ENCODE data around the gene CHCHD3. TPM values are rescaled to one million over a fixed set of nuclear protein-coding genes. Genes with fewer than 3 reads are reported as not detected.

The CHCHD3 gene
- total RNA-seq, 1 experiment from 2014 or later = 149 TPM

GRCh38 chr7:132891554-132891953 is 190.3 kb downstream of the CHCHD3 start:
- intact Hi-C loops (cut with micrococcal nuclease) = no loop called here
- CTCF ChIA-PET = no interaction called here
- Histone ChIP-seq H3K27ac (ENCODE audit: low read length) (no peak overlapping the region), H3K9me2 (replicated peaks; ENCODE audit: low read length) (no peaks in the 10 kb centered on the region), H3K36me3 (ENCODE audit: low read depth, low read length) (no peaks in the 10 kb centered on the region; the same call in 1 of the 2 replicates), H3K9me3 (ENCODE audit: low read length) (no peaks in the 10 kb centered on the region), H4K20me1 (ENCODE audit: low read length) (no peaks in the 10 kb centered on the region), H3K79me2 (ENCODE audit: low read length) (no peaks in the 10 kb centered on the region), H3K27me3 (ENCODE audit: low read length) (no peaks in the 10 kb centered on the region), H3K4me2 (ENCODE audit: low read length) (no peak overlapping the region), H3K4me1 (ENCODE audit: insufficient read depth, low read length) (no peaks in the 10 kb centered on the region), H3K9ac (ENCODE audit: low read length) (no peak overlapping the region), H3K4me3 (ENCODE audit: low read length) (no peak overlapping the region), H3F3A (ENCODE audit: low read length, unreplicated experiment) (no peaks in the 10 kb centered on the region), H2AFZ (ENCODE audit: low read length) (no peak overlapping the region)
- ATAC-seq = no peak
- POLR2A ChIA-PET (ENCODE audit: unreplicated experiment) = no interaction called here
- no TSS peak for BruUV-seq (replicated peaks)
- TF ChIP-seq EZH2 (IDR thresholded peaks at IDR 0.05; ENCODE audit: low read length, unreplicated experiment) (no peak), EZH2phosphoT487 (IDR thresholded peaks at IDR 0.05; ENCODE audit: borderline replicate concordance, low read length) (no peak)
- TF ChIP-seq, protein P1, sequence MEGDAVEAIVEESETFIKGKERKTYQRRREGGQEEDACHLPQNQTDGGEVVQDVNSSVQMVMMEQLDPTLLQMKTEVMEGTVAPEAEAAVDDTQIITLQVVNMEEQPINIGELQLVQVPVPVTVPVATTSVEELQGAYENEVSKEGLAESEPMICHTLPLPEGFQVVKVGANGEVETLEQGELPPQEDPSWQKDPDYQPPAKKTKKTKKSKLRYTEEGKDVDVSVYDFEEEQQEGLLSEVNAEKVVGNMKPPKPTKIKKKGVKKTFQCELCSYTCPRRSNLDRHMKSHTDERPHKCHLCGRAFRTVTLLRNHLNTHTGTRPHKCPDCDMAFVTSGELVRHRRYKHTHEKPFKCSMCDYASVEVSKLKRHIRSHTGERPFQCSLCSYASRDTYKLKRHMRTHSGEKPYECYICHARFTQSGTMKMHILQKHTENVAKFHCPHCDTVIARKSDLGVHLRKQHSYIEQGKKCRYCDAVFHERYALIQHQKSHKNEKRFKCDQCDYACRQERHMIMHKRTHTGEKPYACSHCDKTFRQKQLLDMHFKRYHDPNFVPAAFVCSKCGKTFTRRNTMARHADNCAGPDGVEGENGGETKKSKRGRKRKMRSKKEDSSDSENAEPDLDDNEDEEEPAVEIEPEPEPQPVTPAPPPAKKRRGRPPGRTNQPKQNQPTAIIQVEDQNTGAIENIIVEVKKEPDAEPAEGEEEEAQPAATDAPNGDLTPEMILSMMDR (conservative IDR thresholded peaks at IDR 0.05; ENCODE audit: low read depth, low read length) = no peak
- DNase-seq = no peak

- Histone ChIP-seq H3K27ac (ENCODE audit: low read length) (no peak overlapping the region), H3K27me3 (ENCODE audit: low read length) (no peaks in the 10 kb centered on the region), H3K9me3 (ENCODE audit: low read length) (no peaks in the 10 kb centered on the region), H3K4me1 (ENCODE audit: insufficient read depth, low read length) (no peaks in the 10 kb centered on the region), H3K4me2 (ENCODE audit: low read length) (no peak overlapping the region), H3K9me2 (replicated peaks; ENCODE audit: low read length) (no peaks in the 10 kb centered on the region), H4K20me1 (ENCODE audit: low read length) (no peaks in the 10 kb centered on the region), H3K36me3 (ENCODE audit: low read depth, low read length) (no peaks in the 10 kb centered on the region), H2AFZ (ENCODE audit: low read length) (no peak overlapping the region), H3K4me3 (ENCODE audit: low read length) (no peak overlapping the region), H3K79me2 (ENCODE audit: low read length) (no peaks in the 10 kb centered on the region), H3F3A (ENCODE audit: low read length, unreplicated experiment) (no peaks in the 10 kb centered on the region), H3K9ac (ENCODE audit: low read length) (no peak overlapping the region)
- ChIA-PET CTCF (no interaction called here), POLR2A (ENCODE audit: unreplicated experiment) (no interaction called here)
- intact Hi-C loops (cut with micrococcal nuclease) = no loop called here
- no TSS peak for BruUV-seq (replicated peaks)
- TF ChIP-seq, protein P1 (conservative IDR thresholded peaks at IDR 0.05; ENCODE audit: low read depth, low read length) = no peak
- TF ChIP-seq EZH2 (IDR thresholded peaks at IDR 0.05; ENCODE audit: low read length, unreplicated experiment) = no peak
- no peak for TF ChIP-seq EZH2phosphoT487 (IDR thresholded peaks at IDR 0.05; ENCODE audit: borderline replicate concordance, low read length)
- DNase-seq (no peak), ATAC-seq (no peak)
Measured at GRCh38 chr7:132882714-132883428, 199.0 kb downstream of the CHCHD3 start.

DNA sequence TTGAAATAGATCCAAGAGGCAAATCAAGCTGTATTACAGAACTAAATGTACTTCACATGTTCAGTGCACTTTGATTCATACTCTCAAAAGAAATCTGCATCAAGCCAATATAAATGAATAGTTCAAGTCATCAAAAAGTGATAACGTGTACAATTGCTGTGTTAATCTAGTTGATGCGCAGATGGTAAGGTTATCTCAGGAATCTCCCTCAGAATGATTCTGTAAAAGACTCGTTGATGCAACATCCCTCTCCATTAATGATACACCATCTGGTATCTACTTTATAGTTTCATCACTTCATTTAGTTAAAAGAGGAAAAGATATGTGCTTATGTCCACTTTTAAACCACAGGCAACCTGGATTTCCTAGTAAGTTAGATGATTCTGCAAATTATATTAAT is 200.6 kb downstream of the CHCHD3 start:
- CTCF ChIA-PET = no interaction called here
- intact Hi-C loops (cut with micrococcal nuclease) = no loop called here
- H3K4me2 ChIP-seq (ENCODE audit: low read length) = no peak overlapping the region
- H4K20me1 ChIP-seq (ENCODE audit: low read length) = no peaks in the 10 kb centered on the region
- H3K36me3 ChIP-seq (ENCODE audit: low read depth, low read length) = no peaks in the 10 kb centered on the region
- no peaks in the 10 kb centered on the region for H3K9me3 ChIP-seq (ENCODE audit: low read length)
- TF ChIP-seq EZH2phosphoT487 (IDR thresholded peaks at IDR 0.05; ENCODE audit: borderline replicate concordance, low read length) = no peak
- TF ChIP-seq, protein P1 (conservative IDR thresholded peaks at IDR 0.05; ENCODE audit: low read depth, low read length) = no peak
- TF ChIP-seq EZH2 (IDR thresholded peaks at IDR 0.05; ENCODE audit: low read length, unreplicated experiment) = no peak
- H3K79me2 ChIP-seq (ENCODE audit: low read length) = no peaks in the 10 kb centered on the region
- no peaks in the 10 kb centered on the region for H3K9me2 ChIP-seq (replicated peaks; ENCODE audit: low read length)
- no TSS peak for BruUV-seq (replicated peaks)
- no peak overlapping the region for H2AFZ ChIP-seq (ENCODE audit: low read length)
- no peak overlapping the region for H3K27ac ChIP-seq (ENCODE audit: low read length)
- ATAC-seq (no peak), DNase-seq (no peak)
- H3F3A ChIP-seq (ENCODE audit: low read length, unreplicated experiment) = no peaks in the 10 kb centered on the region
- H3K4me3 ChIP-seq (ENCODE audit: low read length) = no peak overlapping the region
- no peaks in the 10 kb centered on the region for H3K4me1 ChIP-seq (ENCODE audit: insufficient read depth, low read length)
- H3K27me3 ChIP-seq (ENCODE audit: low read length) = no peaks in the 10 kb centered on the region
- POLR2A ChIA-PET (ENCODE audit: unreplicated experiment) = no interaction called here
- no peak overlapping the region for H3K9ac ChIP-seq (ENCODE audit: low read length)
